GM23338 (cell line): ENCODE measurements around the gene CACNA1D. TPM values are rescaled to one million over a fixed set of nuclear protein-coding genes. Genes with fewer than 3 reads are reported as not detected.

Experiments
- ATAC-seq: fragments of 200-7000 bp; cut with Tn5 transposase; 3 replicates; pipeline ENCODE4 v1.9.1; 2020
- DNase-seq: peaks from one replicate; pipeline ENCODE4 v3.0.0-alpha.2; 2015; ENCODE audit warnings: low spot score
- H2AFZ ChIP-seq: fragments of 200-600 bp; sonication (generic); 2 replicates; pipeline ENCODE4 v1.8.0; 2016; ENCODE audit warnings: antibody characterized with exemption, mild to moderate bottlenecking, moderate library complexity
- H3F3A ChIP-seq: fragments of 200-600 bp; sonication (generic); replicated peaks from 2 replicates; pipeline ENCODE4 v1.8.0; 2017; ENCODE audit warnings: antibody characterized with exemption, mixed run types, low read depth
- H3K27ac ChIP-seq: fragments of 200-600 bp; sonication (generic); 2 replicates; pipeline ENCODE4 v1.6.1; 2016; ENCODE audit warnings: low read depth
- H3K27me3 ChIP-seq: fragments of 200-600 bp; sonication (generic); 2 replicates; pipeline ENCODE4 v1.8.0; 2016; ENCODE audit warnings: mild to moderate bottlenecking, mixed run types, moderate library complexity; ENCODE audit not compliant: insufficient read depth
- H3K36me3 ChIP-seq: fragments of 200-600 bp; sonication (generic); 2 replicates; pipeline ENCODE4 v1.8.0; 2016; ENCODE audit warnings: mild to moderate bottlenecking; ENCODE audit not compliant: insufficient read depth
- H3K4me1 ChIP-seq: fragments of 200-600 bp; sonication (generic); 2 replicates; pipeline ENCODE4 v1.8.0; 2016; ENCODE audit warnings: mild to moderate bottlenecking, moderate library complexity; ENCODE audit not compliant: insufficient read depth
- H3K4me2 ChIP-seq: fragments of 200-600 bp; sonication (generic); 2 replicates; pipeline ENCODE4 v1.7.1; 2017; ENCODE audit warnings: mixed run types
- H3K4me3 ChIP-seq: fragments of 200-600 bp; sonication (generic); 2 replicates; pipeline ENCODE4 v1.6.1; 2016; ENCODE audit warnings: mixed run types
- H3K79me2 ChIP-seq: fragments of 200-600 bp; sonication (generic); replicated peaks from 2 replicates; pipeline ENCODE4 v1.8.0; 2017; ENCODE audit warnings: mild to moderate bottlenecking; ENCODE audit not compliant: insufficient read depth
- H3K9me2 ChIP-seq: fragments of 200-600 bp; sonication (generic); 2 replicates; pipeline ENCODE4 v1.8.0; 2017; ENCODE audit not compliant: insufficient read depth
- H4K20me1 ChIP-seq: fragments of 200-600 bp; sonication (generic); replicated peaks from 2 replicates; pipeline ENCODE4 v1.8.0; 2017; ENCODE audit warnings: mild to moderate bottlenecking; ENCODE audit not compliant: insufficient read depth
- H3K27ac Mint-ChIP-seq: 2 replicates; pipeline ENCODE4 v1.8.0; 2020; ENCODE audit warnings: inconsistent platforms, mild to moderate bottlenecking, moderate library complexity, mixed read lengths
- H3K27me3 Mint-ChIP-seq: 3 replicates; pipeline ENCODE4 v1.8.0; 2022; ENCODE audit warnings: low read depth, mild to moderate bottlenecking, moderate library complexity, mixed read lengths, inconsistent platforms; ENCODE audit not compliant: insufficient read depth, poor library complexity
- H3K36me3 Mint-ChIP-seq: 3 replicates; pipeline ENCODE4 v1.8.0; 2021; ENCODE audit warnings: low read depth, mild to moderate bottlenecking, inconsistent platforms, moderate library complexity, mixed read lengths
- H3K4me1 Mint-ChIP-seq: 3 replicates; pipeline ENCODE4 v1.8.0; 2020; ENCODE audit warnings: mild to moderate bottlenecking, inconsistent platforms, mixed read lengths
- H3K4me3 Mint-ChIP-seq: 3 replicates; pipeline ENCODE4 v1.8.0; 2021; ENCODE audit warnings: moderate library complexity, mild to moderate bottlenecking, inconsistent platforms, mixed read lengths
- H3K9me3 Mint-ChIP-seq: 3 replicates; pipeline ENCODE4 v1.8.0; 2020; ENCODE audit warnings: moderate library complexity, mild to moderate bottlenecking, inconsistent platforms, mixed read lengths
- CREB1 ChIP-seq: fragments of 250-450 bp; sonication (Bioruptor Pico); IDR thresholded peaks from 2 replicates; pipeline ENCODE4 v1.5.0; 2020; ENCODE audit warnings: low read depth, mild to moderate bottlenecking, moderate library complexity
- CTCF ChIP-seq, 2 experiments: fragments of 200-600 bp in 1 of 2; sonication (generic) in 1 of 2; conservative IDR thresholded peaks; 2 replicates each; pipeline versions ENCODE4 v1.5.1 to v1.6.1; 2016 to 2017; ENCODE audit warnings: antibody characterized with exemption in 2 of 2, low read depth in 2 of 2, mild to moderate bottlenecking in 2 of 2, moderate library complexity in 1 of 2
- ETS1 ChIP-seq: IDR thresholded peaks from 2 replicates; pipeline ENCODE4 v1.6.1; 2016; ENCODE audit warnings: antibody characterized with exemption
- EZH2 ChIP-seq: fragments of 200-600 bp; sonication (generic); IDR thresholded peaks from one replicate; pipeline ENCODE4 v1.8.0; 2017; ENCODE audit warnings: antibody characterized with exemption, mild to moderate bottlenecking, low read depth; ENCODE audit not compliant: unreplicated experiment
- EZH2phosphoT487 ChIP-seq: fragments of 200-600 bp; sonication (generic); IDR thresholded peaks from one replicate; pipeline ENCODE4 v1.8.1; 2018; ENCODE audit warnings: antibody characterized with exemption; ENCODE audit not compliant: unreplicated experiment
- JUNB ChIP-seq: IDR thresholded peaks from one replicate; pipeline ENCODE4 v1.6.1; 2016; ENCODE audit warnings: antibody characterized with exemption; ENCODE audit not compliant: unreplicated experiment
- NANOG ChIP-seq: IDR thresholded peaks from 2 replicates; pipeline ENCODE4 v1.6.1; 2016; ENCODE audit warnings: antibody characterized with exemption, borderline replicate concordance
- POLR2AphosphoS5 ChIP-seq: IDR thresholded peaks from 2 replicates; pipeline ENCODE4 v1.6.1; 2016; ENCODE audit warnings: antibody characterized with exemption, low read depth
- REST ChIP-seq: IDR thresholded peaks from one replicate; pipeline ENCODE4 v1.6.1; 2018; ENCODE audit warnings: antibody characterized with exemption; ENCODE audit not compliant: unreplicated experiment
- STAT1 ChIP-seq: IDR thresholded peaks from one replicate; pipeline ENCODE4 v1.6.1; 2016; ENCODE audit warnings: antibody characterized with exemption; ENCODE audit not compliant: unreplicated experiment
- ZNF114 ChIP-seq: fragments of 250-450 bp; sonication (Bioruptor Pico); IDR thresholded peaks from 2 replicates; pipeline ENCODE4 v1.5.0; 2020; ENCODE audit warnings: mild to moderate bottlenecking, moderate library complexity
- ZNF331 ChIP-seq: fragments of 250-450 bp; sonication (Bioruptor Pico); IDR thresholded peaks from 2 replicates; pipeline ENCODE4 v1.5.0; 2020; ENCODE audit warnings: low read depth, mild to moderate bottlenecking, moderate library complexity
- ZNF462 ChIP-seq: fragments of 250-450 bp; sonication (Bioruptor Pico); IDR thresholded peaks from 2 replicates; pipeline ENCODE4 v1.5.0; 2020; ENCODE audit warnings: mild to moderate bottlenecking, moderate library complexity
- polyA plus RNA-seq: library from polyadenylated mRNA; unstranded; fragments of >200 nt; fragmentation: Nextera tagmentation; extraction: Ambion mirVana; gene quantifications from 2 replicates; pipeline ENCODE4 v1.2.1, GENCODE V29; 2016
- total RNA-seq: library from RNA; depleted of rRNA; stranded (reverse); fragments of >200 nt; shearing (Covaris generic); gene quantifications from 2 replicates; pipeline ENCODE4 v1.2.3, GENCODE V29; 2014

CACNA1D gene
- total and polyA plus RNA-seq, 2 experiments from 2014 or later = 1.7 to 1.8 TPM

GRCh38 chr3:53551324-53551723, 56.9 kb downstream of the CACNA1D start:
- Mint-ChIP-seq H3K9me3 (no peaks in the 10 kb centered on the region), H3K4me3 (no peak overlapping the region), H3K4me1 (peaks cover 7% of the 10 kb centered on the region; the same call in 1 of the 3 replicates), H3K27me3 (peaks cover 1% of the 10 kb centered on the region), H3K27ac (no peak overlapping the region), H3K36me3 (no peaks in the 10 kb centered on the region)
- Histone ChIP-seq H3K36me3 (no peaks in the 10 kb centered on the region), H3K4me2 (no peak overlapping the region), H3F3A (no peaks in the 10 kb centered on the region), H3K9me2 (0 out of 2 replicates have a peak, but pooled peaks cover 4% of the 10 kb centered on the region), H3K27me3 (no peaks in the 10 kb centered on the region), H2AFZ (no peak overlapping the region), H3K79me2 (no peaks in the 10 kb centered on the region), H3K27ac (no peak overlapping the region), H3K4me1 (peaks cover 8% of the 10 kb centered on the region; the same call in 1 of the 2 replicates), H4K20me1 (no peaks in the 10 kb centered on the region), H3K4me3 (no peak overlapping the region)
- no peak for ATAC-seq
- DNase-seq = no peak
- TF ChIP-seq STAT1 = no peak
- TF ChIP-seq EZH2 = no peak
- no peak for TF ChIP-seq EZH2phosphoT487
- TF ChIP-seq CTCF (conservative IDR thresholded peaks at IDR 0.05; ENCODE audit: low read depth in 2 of 2) = no peak
- no peak for TF ChIP-seq NANOG
- no peak for TF ChIP-seq ZNF331 (CRISPR knock-in tag)
- no peak for TF ChIP-seq JUNB
- TF ChIP-seq REST = no peak
- no peak for TF ChIP-seq ZNF462 (CRISPR knock-in tag)
- TF ChIP-seq ETS1 = no peak
- no peak for TF ChIP-seq POLR2AphosphoS5
- no peak for TF ChIP-seq CREB1 (CRISPR knock-in tag)
- no peak for TF ChIP-seq ZNF114
